Measurements from ENCODE around the gene HS2ST1. TPM values are rescaled to one million over a fixed set of nuclear protein-coding genes. Genes with fewer than 3 reads are reported as not detected.
A peak's percentile ranks its signal among the peaks of the same experiment; 100 is the strongest.
"Not testable (repeated sequence)": the region's sequence is repeated elsewhere in the genome, so short reads cannot be mapped to it uniquely, and the experiment has no call there.

Gene HS2ST1
- polyA plus RNA-seq, 5 donors: 48.1 to 119 (median 89.6) TPM

GRCh38 chr1:86922445-86922844 lies 8.0 kb downstream of the HS2ST1 start:
- no peak for DNase-seq

- no peak for DNase-seq
Measured at GRCh38 chr1:86924324-86924960, 10.0 kb downstream of the HS2ST1 start.

GRCh38 chr1:86925742-86926141 lies 11.3 kb downstream of the HS2ST1 start:
- DNase-seq: no peak

- DNase-seq: no peak
Measured at GRCh38 chr1:86926883-86927282, 12.4 kb downstream of the HS2ST1 start.

- DNase-seq: no peak
Measured at GRCh38 chr1:86928819-86929218, 14.4 kb downstream of the HS2ST1 start.

- DNase-seq: no peak
Measured at GRCh38 chr1:86933051-86933450, 18.6 kb downstream of the HS2ST1 start.

GRCh38 chr1:86933562-86934377 lies 19.3 kb downstream of the HS2ST1 start:
- no peak for DNase-seq

- DNase-seq: no peak
Measured at GRCh38 chr1:86938450-86938849, 24.0 kb downstream of the HS2ST1 start.

GRCh38 chr1:86938855-86939254 lies 24.4 kb downstream of the HS2ST1 start:
- DNase-seq: no peak

GRCh38 chr1:86939406-86939805 lies 25.0 kb downstream of the HS2ST1 start:
- no peak for DNase-seq

- DNase-seq: no peak
Measured at GRCh38 chr1:86940599-86940998, 26.2 kb downstream of the HS2ST1 start.

- DNase-seq: no peak
Measured at GRCh38 chr1:86942042-86942441, 27.6 kb downstream of the HS2ST1 start.

- DNase-seq: no peak
Measured at GRCh38 chr1:86942743-86943142, 28.3 kb downstream of the HS2ST1 start.

- peak in 1 of 2 donors; percentile 56 for DNase-seq
Measured at GRCh38 chr1:86948212-86948611, 33.8 kb downstream of the HS2ST1 start.

GRCh38 chr1:86950712-86951419 lies 36.4 kb downstream of the HS2ST1 start:
- DNase-seq: no peak

- no peak for DNase-seq
Measured at GRCh38 chr1:86951430-86951829, 37.0 kb downstream of the HS2ST1 start.

- no peak for DNase-seq
Measured at GRCh38 chr1:86953167-86953566, 38.7 kb downstream of the HS2ST1 start.

- DNase-seq: no peak
Measured at GRCh38 chr1:86955678-86956077, 41.2 kb downstream of the HS2ST1 start.

GRCh38 chr1:86956221-86956620 lies 41.8 kb downstream of the HS2ST1 start:
- no peak for DNase-seq

GRCh38 chr1:86957221-86957620 lies 42.8 kb downstream of the HS2ST1 start:
- no peak for DNase-seq

- DNase-seq: no peak
Measured at GRCh38 chr1:86960548-86960947, 46.1 kb downstream of the HS2ST1 start.

- DNase-seq: not testable (repeated sequence)
Measured at GRCh38 chr1:86963841-86964240, 49.4 kb downstream of the HS2ST1 start.
